Body of pancreas (tissue), 4 donors: Measurements from ENCODE around the gene RBMX2.

Source experiments
- CTCF ChIP-seq, 7 experiments: fragments of 450-650 bp in 4 of 7; fragments of 200-600 bp in 3 of 7; sonication (generic) in 3 of 7; IDR thresholded peaks; one replicate each; pipeline ENCODE4 v1.5.1; 2016 to 2019; ENCODE audit warnings: antibody characterized with exemption in 7 of 7
- POLR2A ChIP-seq, 3 donors: fragments of 450-650 bp; IDR thresholded peaks; one replicate each; pipeline ENCODE4 v1.6.1; 2016; ENCODE audit warnings: antibody characterized with exemption in 3 of 3, mild to moderate bottlenecking in 2 of 3

- TF ChIP-seq CTCF (IDR thresholded peaks at IDR 0.05) (no peak), POLR2A (IDR thresholded peaks at IDR 0.05) (no peak)
Measured at GRCh38 chrX:130414800-130415199, 13.0 kb downstream of the RBMX2 start.
